ENCODE results near the gene CARD6.

GRCh38 chr5:40904994-40905306 is 63.8 kb downstream of the CARD6 start:
- TF ChIP-seq CTCF (IDR thresholded peaks at IDR 0.05; ENCODE audit: insufficient read depth, low read depth, low read length) (no peak), EZH2 (IDR thresholded peaks at IDR 0.05; ENCODE audit: insufficient read depth, low read length) (no peak)
